ENCODE results near the gene LRIG1.
"Not testable (repeated sequence)": the region's sequence is repeated elsewhere in the genome, so short reads cannot be mapped to it uniquely, and the experiment has no call there.

The LRIG1 gene

DNA sequence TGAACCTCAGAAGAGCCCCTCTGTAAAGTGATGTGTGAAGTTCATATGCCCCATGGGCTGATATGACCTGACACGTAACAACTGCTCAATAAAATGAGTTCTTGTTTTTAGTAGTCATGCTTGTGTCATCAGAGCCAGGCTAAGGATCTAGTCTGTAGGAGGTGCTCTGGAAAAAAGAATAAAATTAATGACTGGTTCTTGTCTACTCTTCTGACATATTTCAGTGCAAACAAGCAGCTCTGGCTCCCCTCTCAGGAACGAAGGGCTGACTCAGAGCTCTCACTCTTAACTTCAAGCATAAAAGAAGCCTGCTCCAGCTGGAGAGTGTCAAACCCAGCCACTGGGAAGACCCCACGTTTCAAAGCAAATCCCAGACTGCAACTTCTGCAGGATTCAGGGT lies 77.0 kb downstream of the LRIG1 start:
- no peak overlapping the region for H3K4me3 ChIP-seq (ENCODE audit: control insufficient read depth, low read depth, low read length)
- peak; percentile 71 for DNase-seq (ENCODE audit: low read depth)

DNA sequence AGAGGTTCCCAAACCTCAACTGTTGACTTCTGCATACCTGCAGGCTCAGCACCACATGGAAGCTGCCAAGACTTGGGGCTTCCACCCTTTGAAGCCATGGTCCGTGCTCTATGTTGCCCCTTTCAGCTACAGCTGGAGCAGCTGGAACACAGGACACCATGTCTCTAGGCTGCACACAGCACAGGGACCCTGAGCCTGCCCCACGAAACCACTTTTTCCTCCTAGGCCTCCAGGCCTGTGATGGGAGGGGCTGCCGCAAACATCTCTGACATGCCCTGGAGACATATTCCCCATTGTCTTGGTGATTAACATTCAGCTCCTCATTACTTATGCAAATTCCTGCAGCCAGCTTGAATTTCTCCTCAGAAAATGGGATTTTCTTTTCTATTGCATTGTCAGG lies 78.9 kb downstream of the LRIG1 start:
- not testable (repeated sequence) for H3K4me3 ChIP-seq (ENCODE audit: control insufficient read depth, low read depth, low read length); DNase-seq (ENCODE audit: low read depth)

More for the DNA sequence above, 77.0 kb downstream of the LRIG1 start:
- TF ChIP-seq, protein P1, sequence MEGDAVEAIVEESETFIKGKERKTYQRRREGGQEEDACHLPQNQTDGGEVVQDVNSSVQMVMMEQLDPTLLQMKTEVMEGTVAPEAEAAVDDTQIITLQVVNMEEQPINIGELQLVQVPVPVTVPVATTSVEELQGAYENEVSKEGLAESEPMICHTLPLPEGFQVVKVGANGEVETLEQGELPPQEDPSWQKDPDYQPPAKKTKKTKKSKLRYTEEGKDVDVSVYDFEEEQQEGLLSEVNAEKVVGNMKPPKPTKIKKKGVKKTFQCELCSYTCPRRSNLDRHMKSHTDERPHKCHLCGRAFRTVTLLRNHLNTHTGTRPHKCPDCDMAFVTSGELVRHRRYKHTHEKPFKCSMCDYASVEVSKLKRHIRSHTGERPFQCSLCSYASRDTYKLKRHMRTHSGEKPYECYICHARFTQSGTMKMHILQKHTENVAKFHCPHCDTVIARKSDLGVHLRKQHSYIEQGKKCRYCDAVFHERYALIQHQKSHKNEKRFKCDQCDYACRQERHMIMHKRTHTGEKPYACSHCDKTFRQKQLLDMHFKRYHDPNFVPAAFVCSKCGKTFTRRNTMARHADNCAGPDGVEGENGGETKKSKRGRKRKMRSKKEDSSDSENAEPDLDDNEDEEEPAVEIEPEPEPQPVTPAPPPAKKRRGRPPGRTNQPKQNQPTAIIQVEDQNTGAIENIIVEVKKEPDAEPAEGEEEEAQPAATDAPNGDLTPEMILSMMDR (IDR thresholded peaks at IDR 0.05; ENCODE audit: control insufficient read depth, insufficient read depth, low read depth, low read length, missing control alignments) = no peak

DNA sequence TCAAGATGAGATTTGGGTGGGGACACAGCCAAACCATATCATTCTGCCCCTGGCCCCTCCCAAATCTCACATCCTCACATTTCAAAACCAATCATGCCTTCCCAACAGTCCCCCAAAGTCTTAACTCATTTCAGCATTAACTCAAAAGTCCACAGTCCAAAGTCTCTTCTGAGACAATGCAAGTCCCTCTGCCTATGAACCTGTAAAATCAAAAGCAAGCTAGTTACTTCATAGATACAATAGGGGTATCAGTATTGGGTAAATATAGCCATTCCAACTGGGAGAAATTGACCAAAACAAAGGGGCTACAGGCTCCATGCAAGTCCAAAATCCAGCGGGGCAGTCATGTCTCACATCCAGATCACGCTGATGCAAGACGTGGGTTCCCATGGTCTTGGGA lies 79.7 kb downstream of the LRIG1 start:
- not testable (repeated sequence) for H3K4me3 ChIP-seq (ENCODE audit: control insufficient read depth, low read depth, low read length); DNase-seq (ENCODE audit: low read depth)

DNA sequence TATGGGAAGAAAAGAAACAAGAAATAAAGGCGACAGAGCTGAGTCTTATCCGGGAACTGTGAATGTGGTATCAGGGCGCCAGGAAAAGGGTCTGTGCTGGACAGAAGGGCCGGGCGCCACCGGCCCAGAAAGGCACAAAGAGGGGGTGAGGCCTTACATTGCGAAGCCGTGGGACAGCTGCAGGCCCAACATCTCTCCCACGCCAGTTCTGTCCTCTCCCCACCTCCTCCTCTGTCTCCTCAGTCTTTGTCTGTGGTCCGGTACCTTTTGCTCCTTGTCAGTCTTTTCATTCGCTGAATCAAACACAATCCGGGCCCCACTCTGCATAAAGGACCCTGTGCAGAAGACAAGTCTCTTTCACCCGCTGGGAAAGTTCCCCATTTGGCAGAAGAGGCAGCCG lies 81.8 kb downstream of the LRIG1 start:
- no peak for DNase-seq (ENCODE audit: low read depth)
- H3K4me3 ChIP-seq (ENCODE audit: control insufficient read depth, low read depth, low read length) = no peak overlapping the region
- TF ChIP-seq, protein P1 (IDR thresholded peaks at IDR 0.05; ENCODE audit: control insufficient read depth, insufficient read depth, low read depth, low read length, missing control alignments) = no peak

DNA sequence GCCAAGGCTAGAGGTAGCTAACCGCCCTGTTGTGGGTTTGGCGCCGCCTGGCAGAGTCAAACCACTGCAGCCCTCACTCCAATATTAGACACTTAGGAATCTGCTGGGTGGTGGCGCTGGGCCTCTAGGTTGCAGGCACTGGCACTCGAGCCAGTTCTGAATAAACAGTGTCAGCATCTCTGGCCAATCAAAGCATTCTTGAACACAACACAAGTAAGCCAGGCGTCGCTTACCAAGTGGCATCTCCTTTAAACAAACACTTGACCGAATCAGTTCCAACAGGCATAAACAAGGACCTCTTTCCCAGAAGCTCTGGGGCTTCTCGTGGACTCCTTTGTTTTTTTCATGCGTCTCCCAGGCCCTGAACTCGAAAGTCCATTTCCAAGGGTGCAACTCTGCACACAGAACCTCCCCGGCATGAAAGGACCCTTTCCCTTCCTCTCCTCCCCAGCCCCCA lies 82.3 kb downstream of the LRIG1 start:
- DNase-seq (ENCODE audit: low read depth) = no peak

DNA sequence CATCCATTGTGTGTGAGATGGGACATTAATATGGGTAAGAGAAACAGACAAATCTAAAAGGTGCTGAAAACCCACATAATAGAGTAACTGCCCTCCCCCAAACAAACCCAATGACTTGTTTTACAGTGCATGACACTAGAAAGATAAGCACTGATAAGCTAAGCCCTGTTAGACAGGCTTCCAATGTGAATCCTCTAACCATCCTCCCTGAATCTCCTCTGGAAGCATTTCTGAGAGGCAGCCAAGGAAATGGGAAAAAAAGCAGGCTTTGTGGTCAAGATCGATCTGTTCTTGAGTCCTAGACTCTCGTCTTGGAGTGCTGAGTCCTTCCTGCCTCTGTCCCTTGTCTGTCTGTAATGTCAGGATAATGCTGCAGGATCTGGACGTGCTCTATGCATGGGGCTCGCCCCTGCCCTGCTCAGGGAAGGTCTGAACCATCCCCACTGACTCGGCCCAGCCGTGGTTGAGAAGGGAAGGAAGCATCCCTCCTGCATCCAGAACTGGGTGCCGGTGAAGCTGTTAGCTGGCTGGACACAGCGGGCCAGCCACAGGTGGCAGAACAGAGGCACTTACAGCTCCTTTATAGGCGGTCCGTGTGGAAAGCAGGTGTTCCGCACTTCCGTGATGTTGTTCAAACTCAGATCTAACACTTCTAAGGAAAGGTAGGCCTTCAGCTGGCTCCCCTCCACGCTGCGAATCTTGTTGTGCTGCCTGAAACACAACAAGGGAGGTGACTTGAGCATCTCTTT lies 84.1 kb downstream of the LRIG1 start:
- no peak overlapping the region for H3K4me3 ChIP-seq (ENCODE audit: control insufficient read depth, low read depth, low read length)
- TF ChIP-seq, protein P1 (IDR thresholded peaks at IDR 0.05; ENCODE audit: control insufficient read depth, insufficient read depth, low read depth, low read length, missing control alignments) = no peak
- DNase-seq (ENCODE audit: low read depth) = no peak

More for the DNA sequence above, 82.3 kb downstream of the LRIG1 start:
- TF ChIP-seq, protein P1 (IDR thresholded peaks at IDR 0.05; ENCODE audit: control insufficient read depth, insufficient read depth, low read depth, low read length, missing control alignments) = no peak
- no peak overlapping the region for H3K4me3 ChIP-seq (ENCODE audit: control insufficient read depth, low read depth, low read length)

DNA sequence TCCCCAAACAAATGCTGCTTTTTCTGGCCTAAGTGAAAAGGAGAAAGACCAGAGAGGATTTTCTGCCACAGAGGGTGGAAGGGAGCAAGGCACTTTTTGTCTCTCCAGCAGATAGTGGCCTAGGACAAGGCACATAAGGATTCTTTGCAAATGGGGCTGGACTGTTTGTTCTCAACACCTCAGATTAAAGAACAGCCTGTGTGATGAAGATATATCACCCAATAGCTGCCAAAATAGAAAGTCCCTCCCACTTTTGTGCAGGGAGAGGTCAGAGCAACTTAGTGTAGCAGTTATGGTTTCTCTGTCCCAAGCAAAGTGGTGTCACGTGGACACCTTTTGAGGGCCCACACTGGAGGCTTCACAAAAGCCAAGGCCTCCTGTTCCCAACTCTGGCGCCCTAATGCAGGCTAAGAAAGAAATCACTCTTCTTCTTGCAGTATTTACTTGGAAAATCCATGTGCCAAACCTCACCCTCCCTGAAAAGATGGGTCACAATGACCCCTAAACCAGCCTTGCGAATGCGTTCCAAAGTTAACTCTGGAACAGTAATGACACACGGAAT lies 84.9 kb downstream of the LRIG1 start:
- TF ChIP-seq, protein P1 (IDR thresholded peaks at IDR 0.05; ENCODE audit: control insufficient read depth, insufficient read depth, low read depth, low read length, missing control alignments) = no peak
- no peak for DNase-seq (ENCODE audit: low read depth)
- H3K4me3 ChIP-seq (ENCODE audit: control insufficient read depth, low read depth, low read length) = no peak overlapping the region

Measured in AG09309 (cell line).